ENCODE data around the gene SFMBT2.
A peak's percentile ranks its signal among the peaks of the same experiment; 100 is the strongest.

SFMBT2 gene

GRCh38 chr10:7343040-7343439 lies 67.8 kb downstream of the SFMBT2 start:
- peaks cover 0 to 11% (median 3%) of the 10 kb centered on the region in 5 experiments for H3K9me3 ChIP-seq (ENCODE audit: control extremely low read depth in 1 of 5, control insufficient read depth in 4 of 5, insufficient read depth in 2 of 5, low read depth in 1 of 5, low read length in 4 of 5)
- peaks cover 0 to 3% (median 2%) of the 10 kb centered on the region in 4 experiments for H3K36me3 ChIP-seq (ENCODE audit: control insufficient read depth in 4 of 4, insufficient read depth in 4 of 4, low read length in 3 of 4)
- H3K4me1 ChIP-seq (ENCODE audit: control extremely low read depth in 1 of 4, control insufficient read depth in 4 of 4, insufficient read depth in 4 of 4, low read length in 3 of 4) = peaks cover 0 to under 1% (median 0%) of the 10 kb centered on the region in 4 experiments
- H3K27ac ChIP-seq (ENCODE audit: insufficient read depth in 1 of 2, low read depth in 1 of 2, low read length in 2 of 2, poor library complexity in 1 of 2, severe bottlenecking in 2 of 2) = no peak overlapping the region
- H3K4me3 ChIP-seq (ENCODE audit: control insufficient read depth in 1 of 7, extremely low read depth in 1 of 7, insufficient read depth in 4 of 7, low read depth in 2 of 7, low read length in 6 of 7) = no peak overlapping the region
- WGBS (ENCODE audit: insufficient coverage) = 90% methylated on average over 2 of the region's 3 CpGs
- H3K27me3 ChIP-seq (replicated peaks in 2 of 5; ENCODE audit: control insufficient read depth in 4 of 5, insufficient read depth in 5 of 5, low read length in 4 of 5) = no peaks in the 10 kb centered on the region
- POLR2A ChIA-PET = no interaction called here
- no peak for DNase-seq
- CTCF ChIA-PET = no interaction called here

GRCh38 chr10:7340179-7340874 lies 70.5 kb downstream of the SFMBT2 start:
- 96% methylated on average over 5 of the region's 10 CpGs for WGBS (ENCODE audit: insufficient coverage)
- Histone ChIP-seq H3K9me3 (ENCODE audit: control extremely low read depth in 1 of 5, control insufficient read depth in 4 of 5, insufficient read depth in 2 of 5, low read depth in 1 of 5, low read length in 4 of 5) (peaks cover 0 to 11% (median 3%) of the 10 kb centered on the region in 5 experiments), H3K36me3 (ENCODE audit: control insufficient read depth in 4 of 4, insufficient read depth in 4 of 4, low read length in 3 of 4) (peaks cover 0 to 3% (median 2%) of the 10 kb centered on the region in 4 experiments), H3K27me3 (replicated peaks in 2 of 5; ENCODE audit: control insufficient read depth in 4 of 5, insufficient read depth in 5 of 5, low read length in 4 of 5) (no peaks in the 10 kb centered on the region), H3K4me3 (ENCODE audit: control insufficient read depth in 1 of 7, extremely low read depth in 1 of 7, insufficient read depth in 4 of 7, low read depth in 2 of 7, low read length in 6 of 7) (no peak overlapping the region), H3K4me1 (ENCODE audit: control extremely low read depth in 1 of 4, control insufficient read depth in 4 of 4, insufficient read depth in 4 of 4, low read length in 3 of 4) (peaks cover 0 to 15% (median 12%) of the 10 kb centered on the region in 4 experiments), H3K27ac (ENCODE audit: insufficient read depth in 1 of 2, low read depth in 1 of 2, low read length in 2 of 2, poor library complexity in 1 of 2, severe bottlenecking in 2 of 2) (no peak overlapping the region)
- DNase-seq = no peak
- POLR2A ChIA-PET = no interaction called here
- CTCF ChIA-PET = interaction anchor here (1.1 kb wide), 1 partner anchor 12 kb away, joined by 3 read pairs; no protein-coding TSS in a partner anchor

- Histone ChIP-seq H3K4me1 (ENCODE audit: control extremely low read depth in 1 of 4, control insufficient read depth in 4 of 4, insufficient read depth in 4 of 4, low read length in 3 of 4) (peaks cover 0 to 15% (median 12%) of the 10 kb centered on the region in 4 experiments), H3K9me3 (ENCODE audit: control extremely low read depth in 1 of 5, control insufficient read depth in 4 of 5, insufficient read depth in 2 of 5, low read depth in 1 of 5, low read length in 4 of 5) (peaks cover 0 to 11% (median 3%) of the 10 kb centered on the region in 5 experiments), H3K27me3 (replicated peaks in 2 of 5; ENCODE audit: control insufficient read depth in 4 of 5, insufficient read depth in 5 of 5, low read length in 4 of 5) (no peaks in the 10 kb centered on the region), H3K27ac (ENCODE audit: insufficient read depth in 1 of 2, low read depth in 1 of 2, low read length in 2 of 2, poor library complexity in 1 of 2, severe bottlenecking in 2 of 2) (no peak overlapping the region), H3K4me3 (ENCODE audit: control insufficient read depth in 1 of 7, extremely low read depth in 1 of 7, insufficient read depth in 4 of 7, low read depth in 2 of 7, low read length in 6 of 7) (no peak overlapping the region), H3K36me3 (ENCODE audit: control insufficient read depth in 4 of 4, insufficient read depth in 4 of 4, low read length in 3 of 4) (peaks cover 0 to 3% (median 2%) of the 10 kb centered on the region in 4 experiments)
- no peak for DNase-seq
- POLR2A ChIA-PET = no interaction called here
- 100% methylated on average over 3 of the region's 4 CpGs for WGBS (ENCODE audit: insufficient coverage)
- CTCF ChIA-PET = no interaction called here
These were observed 71.3 kb downstream of the SFMBT2 start for GRCh38 chr10:7339510-7339909.

GRCh38 chr10:7338469-7338868 lies 72.4 kb downstream of the SFMBT2 start:
- no peak for DNase-seq
- peaks cover 0 to 5% (median 0%) of the 10 kb centered on the region in 5 experiments for H3K9me3 ChIP-seq (ENCODE audit: control extremely low read depth in 1 of 5, control insufficient read depth in 4 of 5, insufficient read depth in 2 of 5, low read depth in 1 of 5, low read length in 4 of 5)
- H3K4me1 ChIP-seq (ENCODE audit: control extremely low read depth in 1 of 4, control insufficient read depth in 4 of 4, insufficient read depth in 4 of 4, low read length in 3 of 4) = peaks cover 0 to 15% (median 12%) of the 10 kb centered on the region in 4 experiments
- H3K4me3 ChIP-seq (ENCODE audit: control insufficient read depth in 1 of 7, extremely low read depth in 1 of 7, insufficient read depth in 4 of 7, low read depth in 2 of 7, low read length in 6 of 7) = no peak overlapping the region
- no peaks in the 10 kb centered on the region for H3K27me3 ChIP-seq (replicated peaks in 2 of 5; ENCODE audit: control insufficient read depth in 4 of 5, insufficient read depth in 5 of 5, low read length in 4 of 5)
- ChIA-PET CTCF (interaction anchor here (1.2 kb wide), 1 partner anchor 37 kb away, joined by 3 read pairs; no protein-coding TSS in a partner anchor), POLR2A (no interaction called here)
- WGBS (ENCODE audit: insufficient coverage) = 97% methylated on average over 5 of the region's 7 CpGs
- H3K36me3 ChIP-seq (ENCODE audit: control insufficient read depth in 4 of 4, insufficient read depth in 4 of 4, low read length in 3 of 4) = peaks cover 0 to 5% (median 1%) of the 10 kb centered on the region in 4 experiments
- no peak overlapping the region for H3K27ac ChIP-seq (ENCODE audit: insufficient read depth in 1 of 2, low read depth in 1 of 2, low read length in 2 of 2, poor library complexity in 1 of 2, severe bottlenecking in 2 of 2)

GRCh38 chr10:7337431-7338171 lies 73.2 kb downstream of the SFMBT2 start:
- no peak overlapping the region for H3K27ac ChIP-seq (ENCODE audit: insufficient read depth in 1 of 2, low read depth in 1 of 2, low read length in 2 of 2, poor library complexity in 1 of 2, severe bottlenecking in 2 of 2)
- DNase-seq = peak; percentile 17 to 85 (median 77)
- H3K27me3 ChIP-seq (replicated peaks in 2 of 5; ENCODE audit: control insufficient read depth in 4 of 5, insufficient read depth in 5 of 5, low read length in 4 of 5) = no peaks in the 10 kb centered on the region
- H3K9me3 ChIP-seq (ENCODE audit: control extremely low read depth in 1 of 5, control insufficient read depth in 4 of 5, insufficient read depth in 2 of 5, low read depth in 1 of 5, low read length in 4 of 5) = no peaks in the 10 kb centered on the region
- H3K4me1 ChIP-seq (ENCODE audit: control extremely low read depth in 1 of 4, control insufficient read depth in 4 of 4, insufficient read depth in 4 of 4, low read length in 3 of 4) = peaks cover 0 to 15% (median 12%) of the 10 kb centered on the region in 4 experiments
- ChIA-PET POLR2A (no interaction called here), CTCF (interaction anchor here (1.2 kb wide), 1 partner anchor 38 kb away, joined by 3 read pairs; no protein-coding TSS in a partner anchor)
- WGBS (ENCODE audit: insufficient coverage) = no CpG with 5 or more reads among the region's 7 CpGs
- peak overlapping the region in 2 of 7 experiments; percentile 1 to 20 for H3K4me3 ChIP-seq (ENCODE audit: control insufficient read depth in 1 of 7, extremely low read depth in 1 of 7, insufficient read depth in 4 of 7, low read depth in 2 of 7, low read length in 6 of 7)
- peaks cover 0 to 5% (median 1%) of the 10 kb centered on the region in 4 experiments for H3K36me3 ChIP-seq (ENCODE audit: control insufficient read depth in 4 of 4, insufficient read depth in 4 of 4, low read length in 3 of 4)

DNA sequence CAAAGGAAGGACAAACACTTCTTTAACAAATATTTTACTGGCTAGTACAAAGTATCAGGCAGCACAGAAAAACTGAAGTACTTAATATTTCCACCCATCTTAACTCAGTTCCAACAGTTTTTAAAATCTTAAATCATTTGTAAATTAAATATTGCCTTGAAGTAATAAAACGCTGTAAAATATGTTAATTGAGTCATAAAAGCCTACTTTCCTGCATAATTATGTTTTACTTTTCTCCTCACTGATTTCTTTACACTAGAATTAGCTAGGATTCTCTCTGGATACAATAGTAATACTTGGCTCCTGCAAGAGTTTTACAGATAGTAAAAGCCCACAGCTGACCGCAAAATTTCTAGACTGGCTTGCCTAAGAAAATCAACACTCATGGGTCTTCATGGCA lies 74.9 kb downstream of the SFMBT2 start:
- POLR2A ChIA-PET = no interaction called here

GRCh38 chr10:7334642-7334964 lies 76.2 kb downstream of the SFMBT2 start:
- DNase-seq = no peak
- peaks cover 0 to 15% (median 12%) of the 10 kb centered on the region in 4 experiments for H3K4me1 ChIP-seq (ENCODE audit: control extremely low read depth in 1 of 4, control insufficient read depth in 4 of 4, insufficient read depth in 4 of 4, low read length in 3 of 4)
- CTCF ChIA-PET = no interaction called here
- POLR2A ChIA-PET = no interaction called here
- H3K27me3 ChIP-seq (replicated peaks in 2 of 5; ENCODE audit: control insufficient read depth in 4 of 5, insufficient read depth in 5 of 5, low read length in 4 of 5) = no peaks in the 10 kb centered on the region
- H3K27ac ChIP-seq (ENCODE audit: insufficient read depth in 1 of 2, low read depth in 1 of 2, low read length in 2 of 2, poor library complexity in 1 of 2, severe bottlenecking in 2 of 2) = no peak overlapping the region
- H3K4me3 ChIP-seq (ENCODE audit: control insufficient read depth in 1 of 7, extremely low read depth in 1 of 7, insufficient read depth in 4 of 7, low read depth in 2 of 7, low read length in 6 of 7) = no peak overlapping the region
- 100% methylated on average over 10 of the region's 10 CpGs for WGBS (ENCODE audit: insufficient coverage)
- peaks cover 0 to 6% (median under 1%) of the 10 kb centered on the region in 4 experiments for H3K36me3 ChIP-seq (ENCODE audit: control insufficient read depth in 4 of 4, insufficient read depth in 4 of 4, low read length in 3 of 4)
- H3K9me3 ChIP-seq (ENCODE audit: control extremely low read depth in 1 of 5, control insufficient read depth in 4 of 5, insufficient read depth in 2 of 5, low read depth in 1 of 5, low read length in 4 of 5) = peaks cover 0 to 4% (median 0%) of the 10 kb centered on the region in 5 experiments

More for the DNA sequence above, 74.9 kb downstream of the SFMBT2 start:
- Histone ChIP-seq H3K27ac (ENCODE audit: insufficient read depth in 1 of 2, low read depth in 1 of 2, low read length in 2 of 2, poor library complexity in 1 of 2, severe bottlenecking in 2 of 2) (no peak overlapping the region), H3K4me3 (ENCODE audit: control insufficient read depth in 1 of 7, extremely low read depth in 1 of 7, insufficient read depth in 4 of 7, low read depth in 2 of 7, low read length in 6 of 7) (no peak overlapping the region), H3K27me3 (replicated peaks in 2 of 5; ENCODE audit: control insufficient read depth in 4 of 5, insufficient read depth in 5 of 5, low read length in 4 of 5) (no peaks in the 10 kb centered on the region), H3K9me3 (ENCODE audit: control extremely low read depth in 1 of 5, control insufficient read depth in 4 of 5, insufficient read depth in 2 of 5, low read depth in 1 of 5, low read length in 4 of 5) (no peaks in the 10 kb centered on the region), H3K4me1 (ENCODE audit: control extremely low read depth in 1 of 4, control insufficient read depth in 4 of 4, insufficient read depth in 4 of 4, low read length in 3 of 4) (peaks cover 0 to 15% (median 12%) of the 10 kb centered on the region in 4 experiments), H3K36me3 (ENCODE audit: control insufficient read depth in 4 of 4, insufficient read depth in 4 of 4, low read length in 3 of 4) (peaks cover 0 to 5% (median 1%) of the 10 kb centered on the region in 4 experiments)
- DNase-seq = no peak
- CTCF ChIA-PET = no interaction called here
- no CpG with 5 or more reads among the region's 2 CpGs for WGBS (ENCODE audit: insufficient coverage)

All from common myeloid progenitor, CD34-positive (primary cell).